Activated CD4-positive, alpha-beta T cell treated with anti-CD3 and anti-CD28 coated beads, Interleukin-2, amount 50 U/mL, for 48 hours (primary cell): ENCODE results near the gene DNAJC17.

Experiments
- DNase-seq, 2 experiments: peaks; one replicate each; pipeline ENCODE4 v3.0.0-alpha.2; 2020

Gene DNAJC17

GRCh38 chr15:40731034-40731433 lies 76.2 kb downstream of the DNAJC17 start:
- no peak for DNase-seq

GRCh38 chr15:40723919-40724318 lies 83.4 kb downstream of the DNAJC17 start:
- DNase-seq: no peak

GRCh38 chr15:40722934-40723333 lies 84.3 kb downstream of the DNAJC17 start:
- no peak for DNase-seq

- no peak for DNase-seq
Observed at GRCh38 chr15:40722354-40722753, 84.9 kb downstream of the DNAJC17 start.

- no peak for DNase-seq
Observed at GRCh38 chr15:40721701-40722100, 85.6 kb downstream of the DNAJC17 start.

- DNase-seq: no peak
Observed at GRCh38 chr15:40716165-40716564, 91.1 kb downstream of the DNAJC17 start.
